Stimulated activated CD8-positive, alpha-beta memory T cell treated with anti-CD3 and anti-CD28 coated beads, Interleukin-4, amount 100 ng/mL, for 48 hours (primary cell): ENCODE data around the gene SRRM3.
A peak's percentile ranks its signal among the peaks of the same experiment; 100 is the strongest.
"Not testable (repeated sequence)": the region's sequence is repeated elsewhere in the genome, so short reads cannot be mapped to it uniquely, and the experiment has no call there.

Experiments
- DNase-seq: peaks from one replicate; pipeline ENCODE4 v3.0.0-alpha.2; 2020

Gene SRRM3

GRCh38 chr7:76292911-76293310 lies 91.2 kb downstream of the SRRM3 start:
- not testable (repeated sequence) for DNase-seq

GRCh38 chr7:76293407-76293901 lies 91.8 kb downstream of the SRRM3 start:
- no peak for DNase-seq

GRCh38 chr7:76294344-76295024 lies 92.8 kb downstream of the SRRM3 start:
- peak; percentile 47 for DNase-seq

GRCh38 chr7:76296743-76297740 lies 95.3 kb downstream of the SRRM3 start:
- no peak for DNase-seq

GRCh38 chr7:76300166-76300731 lies 98.6 kb downstream of the SRRM3 start:
- no peak for DNase-seq

- DNase-seq: no peak
Observed at GRCh38 chr7:76301000-76301399, 99.3 kb downstream of the SRRM3 start.

- DNase-seq: peak; percentile 67
Observed at GRCh38 chr7:76302347-76303201, 100.9 kb downstream of the SRRM3 start, which contains the start of gene HSPB1. Gene HSPB1 (plus strand): TSS chr7:76302673. CDS start chr7:76302713, 40 bp downstream.

GRCh38 chr7:76303202-76304147 lies 101.8 kb downstream of the SRRM3 start:
- DNase-seq: peak; percentile 88

GRCh38 chr7:76304888-76305375 lies 103.2 kb downstream of the SRRM3 start:
- no peak for DNase-seq

- not testable (repeated sequence) for DNase-seq
Observed at GRCh38 chr7:76308874-76309273, 107.2 kb downstream of the SRRM3 start.

GRCh38 chr7:76309341-76310101 lies 107.8 kb downstream of the SRRM3 start:
- DNase-seq: not testable (repeated sequence)

GRCh38 chr7:76310102-76310957 lies 108.6 kb downstream of the SRRM3 start:
- no peak for DNase-seq

GRCh38 chr7:76311838-76312237 lies 110.1 kb downstream of the SRRM3 start:
- not testable (repeated sequence) for DNase-seq

- DNase-seq: peak; percentile 99
Observed at GRCh38 chr7:76314042-76314721, 112.5 kb downstream of the SRRM3 start.

- DNase-seq: not testable (repeated sequence)
Observed at GRCh38 chr7:76314740-76315139, 113.0 kb downstream of the SRRM3 start.

GRCh38 chr7:76315364-76315763 lies 113.7 kb downstream of the SRRM3 start:
- DNase-seq: no peak

GRCh38 chr7:76316984-76317781 lies 115.5 kb downstream of the SRRM3 start:
- no peak for DNase-seq
